ENCODE data around the gene PTGIS. TPM values are rescaled to one million over a fixed set of nuclear protein-coding genes. Genes with fewer than 3 reads are reported as not detected.

Gene PTGIS
- total RNA-seq, 1 donor from 2014 or later = not detected

DNA sequence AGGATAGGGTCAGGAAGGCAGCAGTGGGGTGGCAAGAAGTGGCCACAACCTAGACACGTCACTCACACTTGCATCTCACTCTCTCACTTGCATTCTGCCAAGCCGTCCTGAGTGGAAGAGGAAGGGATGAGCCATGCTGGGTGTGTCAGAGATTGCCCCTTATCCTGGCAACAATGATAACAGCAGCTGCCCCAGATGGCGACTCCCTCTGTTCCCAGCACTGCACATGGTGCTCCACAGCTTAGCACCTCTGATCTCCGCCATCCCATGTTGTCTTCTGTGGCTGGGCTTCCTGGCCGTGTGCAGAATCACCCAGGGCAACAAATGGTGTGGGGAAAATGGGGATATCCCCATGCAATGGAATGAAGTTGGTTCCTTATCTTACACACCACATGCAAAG lies 96.5 kb downstream of the PTGIS start:
- TF ChIP-seq CTCF (IDR thresholded peaks at IDR 0.05) = no peak
- Mint-ChIP-seq H3K36me3 (ENCODE audit: low read depth) (no peaks in the 10 kb centered on the region), H3K4me3 (no peak overlapping the region), H3K9me3 (no peaks in the 10 kb centered on the region), H3K27me3 (peaks cover 45% of the 10 kb centered on the region), H3K4me1 (no peaks in the 10 kb centered on the region), H3K27ac (no peak overlapping the region)
- ChIA-PET POLR2A (no interaction called here), CTCF (no interaction called here)
- ATAC-seq (ENCODE audit: low read depth) (no peak), DNase-seq (no peak)
- intact Hi-C loops (cut with micrococcal nuclease) = no loop called here

DNA sequence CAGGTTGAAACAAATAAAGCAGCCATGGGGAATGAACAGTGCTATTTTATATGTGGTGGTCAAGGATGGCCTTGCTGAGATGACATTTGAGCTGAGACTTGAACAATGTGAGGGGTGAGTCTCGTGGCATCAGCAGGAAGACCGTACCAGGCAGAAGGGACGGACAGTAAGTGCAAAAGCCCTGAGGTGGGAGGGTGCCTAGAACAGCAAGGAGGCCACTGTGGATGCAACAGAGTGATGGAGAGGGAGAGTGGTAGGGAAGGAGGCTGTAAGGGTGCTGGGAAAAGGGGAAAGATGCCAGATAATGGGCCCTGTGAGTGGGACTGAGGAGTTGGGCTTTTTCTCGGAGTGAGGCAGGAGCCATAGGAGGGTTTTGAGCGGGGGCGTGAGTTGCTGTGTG lies 97.0 kb downstream of the PTGIS start:
- H3K4me1 Mint-ChIP-seq = no peaks in the 10 kb centered on the region
- H3K36me3 Mint-ChIP-seq (ENCODE audit: low read depth) = no peaks in the 10 kb centered on the region
- no peaks in the 10 kb centered on the region for H3K9me3 Mint-ChIP-seq
- intact Hi-C loops (cut with micrococcal nuclease) = no loop called here
- no peak overlapping the region for H3K4me3 Mint-ChIP-seq
- ChIA-PET POLR2A (interaction anchor here (0.5 kb wide), 1 partner anchor 199 kb away, joined by 3 read pairs; no protein-coding TSS in a partner anchor), CTCF (no interaction called here)
- TF ChIP-seq CTCF (IDR thresholded peaks at IDR 0.05) = no peak
- H3K27me3 Mint-ChIP-seq = peaks cover 41% of the 10 kb centered on the region
- no peak for ATAC-seq (ENCODE audit: low read depth)
- no peak overlapping the region for H3K27ac Mint-ChIP-seq
- DNase-seq = no peak

DNA sequence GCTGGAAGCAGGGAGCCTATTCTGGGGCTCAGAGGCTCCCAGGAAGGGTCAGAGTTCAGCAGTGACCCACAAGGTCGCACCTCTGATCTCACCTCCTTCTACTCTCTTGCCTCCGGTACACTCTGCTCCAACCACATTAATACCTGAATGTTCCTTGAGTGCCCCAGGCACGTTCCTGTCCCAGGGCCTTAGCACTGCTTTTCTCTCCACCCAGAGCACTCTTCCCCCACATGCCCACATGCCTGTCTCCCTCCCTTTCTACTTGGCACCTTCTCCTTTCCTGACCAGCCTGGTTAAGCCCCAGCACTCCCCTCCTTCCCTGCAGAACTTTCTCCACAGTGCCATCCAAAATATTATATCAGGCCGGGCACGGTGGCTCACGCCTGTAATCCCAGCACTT lies 98.9 kb downstream of the PTGIS start:
- Mint-ChIP-seq H3K27me3 (peaks cover 34% of the 10 kb centered on the region), H3K4me3 (no peak overlapping the region), H3K9me3 (no peaks in the 10 kb centered on the region), H3K4me1 (no peaks in the 10 kb centered on the region), H3K27ac (no peak overlapping the region), H3K36me3 (ENCODE audit: low read depth) (no peaks in the 10 kb centered on the region)
- ChIA-PET POLR2A (no interaction called here), CTCF (no interaction called here)
- DNase-seq (no peak), ATAC-seq (ENCODE audit: low read depth) (no peak)
- intact Hi-C loops (cut with micrococcal nuclease) = no loop called here
- no peak for TF ChIP-seq CTCF (IDR thresholded peaks at IDR 0.05)

DNA sequence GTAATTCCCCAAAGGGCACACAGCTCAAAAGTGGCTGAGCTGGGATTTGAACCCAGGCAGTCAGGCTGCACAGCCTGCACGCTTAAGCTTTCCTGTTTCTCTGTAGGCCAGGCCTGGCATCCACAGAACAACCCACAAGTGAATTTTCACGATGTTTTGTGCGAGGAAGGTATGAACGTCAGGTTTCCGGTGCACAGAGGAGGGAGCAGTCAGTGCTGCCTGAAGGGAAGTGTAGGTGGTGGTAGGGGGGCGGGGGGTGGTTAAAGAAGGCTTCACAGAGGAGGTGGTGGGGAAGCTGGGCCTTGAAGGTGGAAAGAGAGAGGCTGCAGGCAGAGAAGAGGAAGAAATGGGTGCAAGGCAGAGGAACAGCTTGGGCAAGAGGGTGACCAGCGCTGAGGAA lies 99.5 kb downstream of the PTGIS start:
- H3K36me3 Mint-ChIP-seq (ENCODE audit: low read depth) = no peaks in the 10 kb centered on the region
- no peak for ATAC-seq (ENCODE audit: low read depth)
- no peak for TF ChIP-seq CTCF (IDR thresholded peaks at IDR 0.05)
- CTCF ChIA-PET = no interaction called here
- peaks cover 34% of the 10 kb centered on the region for H3K27me3 Mint-ChIP-seq
- no peak for DNase-seq
- H3K4me1 Mint-ChIP-seq = no peaks in the 10 kb centered on the region
- no peaks in the 10 kb centered on the region for H3K9me3 Mint-ChIP-seq
- H3K4me3 Mint-ChIP-seq = no peak overlapping the region
- no peak overlapping the region for H3K27ac Mint-ChIP-seq
- intact Hi-C loops (cut with micrococcal nuclease) = no loop called here
- POLR2A ChIA-PET = no interaction called here

DNA sequence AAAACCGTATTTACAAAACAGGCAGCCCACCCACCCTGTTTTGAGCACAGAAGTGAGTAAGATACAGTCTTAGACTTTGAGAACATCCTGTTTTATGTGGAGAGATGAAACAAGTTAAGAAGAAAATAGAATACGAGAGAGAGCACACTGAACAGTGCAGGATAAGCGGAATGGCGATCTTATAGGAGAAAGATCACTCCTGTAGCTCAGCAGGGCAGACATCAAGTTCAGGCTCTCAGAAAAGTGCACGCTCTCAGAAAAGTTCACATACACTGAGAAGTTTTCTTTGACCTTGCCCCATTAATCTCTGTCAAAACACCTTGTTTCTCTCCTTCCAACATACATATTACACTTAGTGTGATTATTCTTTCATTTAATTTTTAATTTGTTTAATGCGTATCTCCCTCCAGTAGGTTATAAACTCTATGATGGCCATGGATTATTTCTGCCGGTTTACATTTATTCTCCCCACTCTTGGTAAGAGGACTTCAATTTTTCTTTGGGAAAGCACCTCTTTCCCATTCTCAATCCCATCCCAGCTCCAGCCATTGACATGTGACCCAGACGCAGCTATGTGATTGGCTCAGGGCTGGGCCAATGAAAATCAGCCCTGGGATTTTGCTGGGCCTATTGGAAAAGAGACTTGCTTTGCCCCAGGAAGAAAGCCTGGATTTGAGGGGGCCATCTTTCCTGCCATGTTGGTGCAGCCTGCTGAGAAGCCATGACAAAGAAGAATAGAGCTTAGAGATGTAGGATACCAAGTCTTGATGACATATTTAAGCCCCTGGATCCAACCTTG lies 101.6 kb downstream of the PTGIS start:
- intact Hi-C loops (cut with micrococcal nuclease) = no loop called here
- ChIA-PET CTCF (no interaction called here), POLR2A (no interaction called here)
- ATAC-seq (ENCODE audit: low read depth) (no peak), DNase-seq (no peak)
- Mint-ChIP-seq H3K36me3 (ENCODE audit: low read depth) (no peaks in the 10 kb centered on the region), H3K4me1 (no peaks in the 10 kb centered on the region), H3K4me3 (no peak overlapping the region), H3K27ac (no peak overlapping the region), H3K9me3 (no peaks in the 10 kb centered on the region), H3K27me3 (peaks cover 29% of the 10 kb centered on the region)
- no peak for TF ChIP-seq CTCF (IDR thresholded peaks at IDR 0.05)
